IPS-15b (cell line): ENCODE results near the gene HDAC11.

Source experiments
- H3K27me3 ChIP-seq: one replicate; pipeline ENCODE4 v1.6.1; 2013; ENCODE audit warnings: low read length; ENCODE audit not compliant: control insufficient read depth, insufficient read depth
- H3K36me3 ChIP-seq: one replicate; pipeline ENCODE4 v1.6.1; 2013; ENCODE audit warnings: low read length; ENCODE audit not compliant: control insufficient read depth, insufficient read depth
- H3K4me1 ChIP-seq: one replicate; pipeline ENCODE4 v1.6.1; 2013; ENCODE audit warnings: mild to moderate bottlenecking, low read length; ENCODE audit not compliant: control insufficient read depth, insufficient read depth
- H3K4me3 ChIP-seq: one replicate; pipeline ENCODE4 v1.5.1; 2013; ENCODE audit warnings: low read depth, low read length
- H3K9ac ChIP-seq: one replicate; pipeline ENCODE4 v1.6.1; 2013; ENCODE audit warnings: low read depth, mild to moderate bottlenecking, low read length
- H3K9me3 ChIP-seq: one replicate; pipeline ENCODE4 v1.6.1; 2013; ENCODE audit warnings: mild to moderate bottlenecking, low read length; ENCODE audit not compliant: control insufficient read depth, insufficient read depth

HDAC11 gene

GRCh38 chr3:13473020-13473419 is 7.1 kb upstream of the HDAC11 start:
- no peaks in the 10 kb centered on the region for H3K4me1 ChIP-seq
- no peak overlapping the region for H3K9ac ChIP-seq
- no peak overlapping the region for H3K4me3 ChIP-seq
- peaks cover 3% of the 10 kb centered on the region for H3K27me3 ChIP-seq
- H3K9me3 ChIP-seq, result no peaks in the 10 kb centered on the region
- H3K36me3 ChIP-seq, result no peaks in the 10 kb centered on the region

GRCh38 chr3:13474021-13474420 is 6.1 kb upstream of the HDAC11 start:
- no peak overlapping the region for H3K9ac ChIP-seq
- peaks cover 3% of the 10 kb centered on the region for H3K27me3 ChIP-seq
- H3K9me3 ChIP-seq, result no peaks in the 10 kb centered on the region
- no peak overlapping the region for H3K4me3 ChIP-seq
- H3K36me3 ChIP-seq, result no peaks in the 10 kb centered on the region
- no peaks in the 10 kb centered on the region for H3K4me1 ChIP-seq

- H3K36me3 ChIP-seq, result no peaks in the 10 kb centered on the region
- H3K27me3 ChIP-seq, result peaks cover 3% of the 10 kb centered on the region
- H3K4me1 ChIP-seq, result no peaks in the 10 kb centered on the region
- H3K9me3 ChIP-seq, result no peaks in the 10 kb centered on the region
- no peak overlapping the region for H3K4me3 ChIP-seq
- no peak overlapping the region for H3K9ac ChIP-seq
Observed at GRCh38 chr3:13474776-13475303, 5.3 kb upstream of the HDAC11 start.

- H3K9me3 ChIP-seq, result no peaks in the 10 kb centered on the region
- H3K4me3 ChIP-seq, result no peak overlapping the region
- peaks cover 3% of the 10 kb centered on the region for H3K27me3 ChIP-seq
- H3K4me1 ChIP-seq, result no peaks in the 10 kb centered on the region
- H3K36me3 ChIP-seq, result no peaks in the 10 kb centered on the region
- H3K9ac ChIP-seq, result no peak overlapping the region
Observed at GRCh38 chr3:13475871-13476590, 4.1 kb upstream of the HDAC11 start.

- H3K9me3 ChIP-seq, result no peaks in the 10 kb centered on the region
- H3K9ac ChIP-seq, result no peak overlapping the region
- no peaks in the 10 kb centered on the region for H3K36me3 ChIP-seq
Observed at GRCh38 chr3:13477943-13478342, 2.2 kb upstream of the HDAC11 start.

GRCh38 chr3:13479332-13479581 is 849 bp upstream of the HDAC11 start:
- peak overlapping the region; percentile 80 for H3K4me3 ChIP-seq
- H3K27me3 ChIP-seq, result peaks cover 5% of the 10 kb centered on the region
- H3K36me3 ChIP-seq, result no peaks in the 10 kb centered on the region
- no peaks in the 10 kb centered on the region for H3K4me1 ChIP-seq
- H3K9me3 ChIP-seq, result no peaks in the 10 kb centered on the region
- peak overlapping the region; percentile 70 for H3K9ac ChIP-seq

More at GRCh38 chr3:13477943-13478342, 2.2 kb upstream of the HDAC11 start:
- Histone ChIP-seq H3K27me3 (peaks cover 8% of the 10 kb centered on the region), H3K4me1 (no peaks in the 10 kb centered on the region), H3K4me3 (no peak overlapping the region)

- Histone ChIP-seq H3K9me3 (no peaks in the 10 kb centered on the region), H3K9ac (no peak overlapping the region), H3K4me3 (peak overlapping the region; percentile 48), H3K4me1 (no peaks in the 10 kb centered on the region), H3K27me3 (peaks cover 5% of the 10 kb centered on the region), H3K36me3 (no peaks in the 10 kb centered on the region)
Observed at GRCh38 chr3:13480340-13481318, 523 bp downstream of the HDAC11 start.

- no peaks in the 10 kb centered on the region for H3K9me3 ChIP-seq
- no peak overlapping the region for H3K4me3 ChIP-seq
- H3K36me3 ChIP-seq, result no peaks in the 10 kb centered on the region
- H3K4me1 ChIP-seq, result no peaks in the 10 kb centered on the region
- no peak overlapping the region for H3K9ac ChIP-seq
- peaks cover 5% of the 10 kb centered on the region for H3K27me3 ChIP-seq
Observed at GRCh38 chr3:13482106-13482690, 2.1 kb downstream of the HDAC11 start.

GRCh38 chr3:13483286-13483685 is 3.2 kb downstream of the HDAC11 start:
- Histone ChIP-seq H3K36me3 (no peaks in the 10 kb centered on the region), H3K27me3 (peaks cover 5% of the 10 kb centered on the region), H3K9ac (no peak overlapping the region), H3K4me3 (no peak overlapping the region), H3K4me1 (no peaks in the 10 kb centered on the region), H3K9me3 (no peaks in the 10 kb centered on the region)

- Histone ChIP-seq H3K4me3 (no peak overlapping the region), H3K4me1 (no peaks in the 10 kb centered on the region), H3K9me3 (no peaks in the 10 kb centered on the region), H3K9ac (no peak overlapping the region), H3K36me3 (no peaks in the 10 kb centered on the region), H3K27me3 (peaks cover 5% of the 10 kb centered on the region)
Observed at GRCh38 chr3:13483988-13484695, 4.0 kb downstream of the HDAC11 start.

GRCh38 chr3:13484851-13485590 is 4.9 kb downstream of the HDAC11 start:
- no peak overlapping the region for H3K4me3 ChIP-seq
- no peaks in the 10 kb centered on the region for H3K9me3 ChIP-seq
- H3K9ac ChIP-seq, result peak overlapping the region; percentile 24
- H3K36me3 ChIP-seq, result no peaks in the 10 kb centered on the region
- peaks cover 5% of the 10 kb centered on the region for H3K27me3 ChIP-seq
- H3K4me1 ChIP-seq, result no peaks in the 10 kb centered on the region
